HuH-7 (cell line): Measurements from ENCODE around the gene SIRT4.
"Not testable (repeated sequence)": the region's sequence is repeated elsewhere in the genome, so short reads cannot be mapped to it uniquely, and the experiment has no call there.

Experiments
- DNase-seq: peaks from one replicate; pipeline ENCODE4 v3.0.0; 2011; ENCODE audit warnings: low spot score

Gene SIRT4

DNA sequence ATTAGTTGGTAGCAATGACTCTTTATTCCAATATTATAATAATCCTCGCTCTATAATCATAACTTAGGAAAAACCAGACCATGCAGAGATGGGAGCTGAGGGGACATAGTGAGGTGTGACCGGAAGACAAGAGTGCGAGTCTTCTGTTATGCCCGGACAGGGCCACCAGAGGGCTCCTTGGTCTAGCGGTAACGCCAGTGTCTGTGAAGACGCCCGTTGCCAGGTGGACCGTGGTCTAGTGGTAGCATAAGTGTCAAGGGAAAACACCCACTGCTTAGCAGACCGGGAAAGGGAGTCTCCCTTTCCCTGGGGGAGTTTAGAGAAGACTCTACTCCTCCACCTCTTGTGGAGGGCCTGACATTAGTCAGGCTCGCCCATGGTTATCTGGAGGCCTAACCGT lies 33.3 kb downstream of the SIRT4 start:
- not testable (repeated sequence) for DNase-seq

GRCh38 chr12:120336392-120336791 lies 34.3 kb downstream of the SIRT4 start:
- not testable (repeated sequence) for DNase-seq

GRCh38 chr12:120337730-120338129 lies 35.6 kb downstream of the SIRT4 start:
- DNase-seq = no peak

DNA sequence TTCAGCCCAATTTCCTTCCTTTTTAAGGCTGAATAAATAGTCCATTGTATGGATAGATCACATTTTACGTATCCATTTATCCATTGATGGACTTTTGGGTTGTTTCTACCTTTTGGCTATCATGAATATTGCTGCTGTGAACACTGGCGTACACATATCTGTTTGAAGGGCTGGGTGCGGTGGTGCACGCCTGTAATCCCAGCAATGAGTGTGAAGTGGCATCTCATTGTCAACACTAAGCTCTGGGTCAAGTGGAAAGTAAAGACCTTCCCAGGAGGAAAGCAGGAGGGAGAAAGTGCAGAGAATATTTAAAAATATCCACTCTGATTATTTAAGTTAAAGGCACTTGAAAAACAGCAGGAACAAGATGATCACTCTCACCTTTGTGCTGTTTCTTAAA lies 37.1 kb downstream of the SIRT4 start:
- no peak for DNase-seq

GRCh38 chr12:120342175-120343038 lies 40.3 kb downstream of the SIRT4 start:
- no peak for DNase-seq

- no peak for DNase-seq
Measured at GRCh38 chr12:120343039-120343537, 41.0 kb downstream of the SIRT4 start.

- no peak for DNase-seq
Measured at GRCh38 chr12:120343692-120344091, 41.6 kb downstream of the SIRT4 start.

DNA sequence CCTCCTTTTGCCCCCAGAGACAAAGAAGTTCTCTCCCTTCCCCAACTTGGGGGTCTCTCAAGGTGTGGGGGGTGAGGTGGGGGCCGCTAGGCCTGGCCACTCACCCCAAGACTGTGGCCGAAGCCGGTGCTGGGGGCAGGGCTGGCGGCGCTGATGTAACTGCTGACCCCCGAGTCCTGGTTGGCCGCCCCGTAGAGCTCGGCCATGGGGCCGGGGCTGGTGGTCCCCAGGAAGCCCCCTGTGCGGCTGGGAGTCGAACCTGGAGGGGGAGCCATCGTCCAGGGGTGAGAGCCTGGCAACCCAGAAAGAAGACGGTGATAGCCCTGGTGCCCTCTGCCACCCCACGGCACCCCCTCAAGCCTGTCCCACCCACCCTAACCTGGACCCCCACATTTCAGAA lies 43.9 kb downstream of the SIRT4 start:
- no peak for DNase-seq

- DNase-seq = no peak
Measured at GRCh38 chr12:120346681-120347080, 44.6 kb downstream of the SIRT4 start.

- no peak for DNase-seq
Measured at GRCh38 chr12:120347766-120348165, 45.6 kb downstream of the SIRT4 start.

GRCh38 chr12:120350576-120351350 lies 48.6 kb downstream of the SIRT4 start:
- DNase-seq = no peak

DNA sequence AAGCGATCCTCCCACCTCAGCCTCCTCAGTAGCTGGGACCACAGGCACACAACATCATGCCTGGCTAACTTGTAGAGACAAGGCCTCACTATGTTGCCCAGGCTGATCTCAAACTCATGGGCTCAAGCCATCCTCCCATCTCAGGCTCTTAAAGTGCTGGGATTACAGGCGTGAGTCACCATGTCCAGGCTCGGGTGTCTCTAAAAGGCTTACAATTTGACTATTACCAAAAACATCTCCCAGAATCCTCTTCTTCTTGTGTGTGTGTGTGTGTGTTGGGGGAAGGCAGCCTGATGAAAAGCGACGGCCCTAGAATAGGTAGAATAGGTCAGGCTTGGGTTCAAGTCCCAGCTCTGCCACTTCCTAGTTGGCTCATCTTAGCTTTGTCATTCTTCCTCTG lies 50.0 kb downstream of the SIRT4 start:
- no peak for DNase-seq

DNA sequence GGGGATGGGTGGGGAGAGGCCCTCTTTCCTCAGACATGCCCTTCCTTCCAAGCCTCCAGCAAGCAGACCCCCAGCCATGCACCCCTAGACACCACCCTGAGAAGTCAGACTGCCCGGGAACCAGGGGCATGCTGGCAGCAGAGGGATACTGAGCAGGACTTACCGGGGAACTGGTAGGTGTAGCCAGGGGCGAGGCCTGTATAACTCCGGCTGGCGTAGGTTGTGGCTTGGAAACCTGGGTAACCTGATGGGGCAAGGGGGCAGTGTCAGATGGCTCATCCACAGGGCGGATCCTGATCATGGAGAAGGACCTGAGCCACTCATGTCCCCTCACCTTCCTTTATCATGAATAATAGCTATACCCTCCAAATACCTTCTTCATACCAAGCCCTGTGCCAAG lies 51.0 kb downstream of the SIRT4 start:
- DNase-seq = no peak

DNA sequence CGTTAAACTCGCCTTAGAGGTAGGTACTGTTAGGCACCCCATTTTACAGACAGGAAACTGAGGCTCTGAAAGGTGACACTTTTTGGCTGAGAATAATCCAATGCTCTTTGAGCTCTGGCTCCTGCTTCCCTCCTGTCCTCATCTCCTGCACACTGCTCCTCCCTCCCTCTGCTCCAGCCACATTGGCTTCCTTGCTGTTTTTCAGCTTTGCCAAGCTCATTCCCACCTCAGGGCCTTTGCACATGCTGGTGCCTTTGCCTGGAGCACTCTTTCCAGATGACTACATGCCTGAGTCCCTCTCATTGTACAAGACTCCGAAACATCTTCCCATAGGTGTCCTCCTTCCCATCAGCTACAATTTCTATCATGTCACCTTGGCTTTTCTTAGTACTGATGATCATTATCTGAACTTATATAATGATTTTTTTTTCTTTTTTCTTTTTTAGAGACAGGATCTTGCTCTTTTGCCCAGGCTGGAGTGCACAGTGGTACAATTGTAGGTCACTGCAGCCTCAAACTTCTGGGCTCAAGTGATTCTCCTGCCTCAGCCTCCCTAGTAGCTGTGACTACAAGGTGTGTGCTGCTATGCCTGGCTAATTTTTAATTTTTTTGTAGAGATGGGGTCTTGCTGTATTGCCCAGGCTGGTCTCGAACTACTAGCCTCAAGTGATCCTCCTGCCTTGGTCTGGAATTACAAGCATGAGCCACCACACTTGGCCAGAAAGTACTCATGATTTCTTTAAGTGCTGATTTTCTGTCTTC lies 51.6 kb downstream of the SIRT4 start:
- no peak for DNase-seq

DNA sequence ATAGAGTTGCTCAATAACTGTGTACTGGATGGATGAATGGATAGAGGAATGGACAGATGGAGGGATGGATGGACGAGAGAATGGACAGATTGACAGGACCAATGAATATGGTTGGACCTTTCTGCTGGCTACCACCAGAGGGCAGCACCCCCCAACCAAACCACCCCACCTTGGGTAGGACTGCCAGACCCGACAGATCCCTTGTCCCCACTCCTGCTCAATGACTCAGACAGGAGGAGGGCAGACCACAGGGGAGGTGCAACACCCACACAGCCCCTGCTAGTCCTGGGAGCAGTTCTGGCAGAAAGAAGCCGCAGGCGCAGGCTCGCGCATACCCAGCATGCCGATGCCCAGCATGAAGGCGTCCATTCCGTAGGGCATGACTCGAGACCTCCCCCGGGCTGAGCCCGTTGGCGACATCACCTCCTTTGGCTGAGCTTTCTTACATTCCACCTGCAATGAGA lies 54.5 kb downstream of the SIRT4 start:
- peak; percentile 95 for DNase-seq

DNA sequence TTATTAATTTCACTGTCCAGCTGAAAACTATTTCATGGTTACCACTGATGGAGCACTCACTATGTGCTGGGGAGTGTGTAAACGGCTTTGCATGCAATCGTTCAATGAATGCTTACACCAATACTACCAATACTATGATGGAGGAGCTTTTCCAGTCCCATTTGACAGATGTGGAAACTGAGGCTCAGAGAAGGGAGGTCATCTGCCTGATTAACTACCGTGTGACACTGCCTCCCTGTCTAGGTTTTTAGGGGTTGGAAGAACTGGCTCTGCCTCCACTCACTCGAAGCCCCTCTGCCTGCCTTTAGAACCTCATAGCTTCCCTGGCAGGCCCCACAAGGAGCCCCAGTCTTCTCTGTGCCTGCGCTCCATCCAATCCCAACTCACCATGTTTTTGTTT lies 55.0 kb downstream of the SIRT4 start:
- no peak for DNase-seq

DNA sequence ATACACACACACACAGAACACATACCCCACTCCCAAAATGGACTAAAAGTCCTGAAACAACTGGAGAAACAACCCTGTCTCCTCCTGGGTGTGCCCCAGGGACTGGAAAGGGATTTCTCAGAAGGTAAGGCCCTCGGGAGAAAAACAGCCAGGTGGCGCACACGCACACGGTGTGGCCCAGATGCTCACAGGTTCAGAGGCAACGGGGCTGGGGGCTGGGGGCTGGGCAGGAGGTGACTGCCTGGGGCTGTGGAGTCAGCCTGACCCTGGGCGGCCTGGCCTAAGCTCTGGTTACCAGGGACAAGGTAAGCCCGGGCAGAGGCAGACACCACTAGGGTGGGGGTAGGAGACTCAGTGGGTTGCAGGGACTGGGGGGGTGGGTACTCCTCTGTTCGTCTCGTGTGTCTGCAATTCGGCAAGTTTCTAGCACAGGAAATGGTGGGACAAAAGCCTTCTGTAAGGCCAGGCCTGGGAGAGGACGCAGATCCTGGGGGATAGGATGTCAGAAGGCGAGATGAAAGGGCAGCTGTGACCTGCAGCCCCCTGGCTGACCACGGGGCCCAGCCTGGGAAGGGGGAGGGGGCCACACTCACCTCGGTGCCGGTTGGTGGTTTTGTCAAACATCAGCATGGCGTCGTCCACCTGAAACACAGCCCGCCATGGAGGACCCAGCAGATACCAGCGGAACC lies 56.4 kb downstream of the SIRT4 start:
- DNase-seq = no peak

DNA sequence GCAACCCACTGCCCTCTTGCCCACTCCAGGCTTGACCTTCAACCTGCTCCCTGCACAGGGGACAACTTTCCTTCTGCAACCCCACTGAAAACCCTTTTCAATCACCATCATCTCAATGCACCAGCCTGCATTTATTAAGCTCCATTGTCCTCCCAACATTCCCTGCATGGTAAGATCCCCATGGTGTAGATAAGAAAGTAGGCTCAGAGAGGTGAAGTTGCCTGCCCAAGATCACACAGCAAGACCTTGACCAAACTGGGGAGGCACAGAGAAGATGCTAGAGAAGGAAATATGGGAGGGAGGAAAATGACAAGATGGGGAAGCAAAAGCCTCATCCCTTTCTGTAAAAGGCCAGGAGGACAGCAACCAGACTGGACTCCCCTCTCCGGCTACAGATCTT lies 57.0 kb downstream of the SIRT4 start:
- no peak for DNase-seq

GRCh38 chr12:120361506-120362208 lies 59.5 kb downstream of the SIRT4 start:
- DNase-seq = no peak
